K562 (cell line): ENCODE results near the gene ATXN7L2. TPM values are rescaled to one million over a fixed set of nuclear protein-coding genes. Genes with fewer than 3 reads are reported as not detected.
A peak's percentile ranks its signal among the peaks of the same experiment; 100 is the strongest.

Source experiments
- CAMTA2 ChIP-seq: fragments of 250-450 bp; sonication (Bioruptor Pico); conservative IDR thresholded peaks from 2 replicates; pipeline ENCODE4 v1.5.1; 2022
- CCAR2 ChIP-seq: fragments of 200-400 bp; formaldehyde crosslinking; IDR thresholded peaks from 2 replicates; pipeline ENCODE4 v1.6.1; 2017; ENCODE audit warnings: mild to moderate bottlenecking, low read depth, low read length
- CREB5 ChIP-seq: fragments of 250-450 bp; sonication (Bioruptor Pico); IDR thresholded peaks from 2 replicates; pipeline ENCODE4 v1.5.0; 2020; ENCODE audit warnings: mild to moderate bottlenecking
- DDX20 ChIP-seq: fragments of 450-650 bp; IDR thresholded peaks from 2 replicates; pipeline ENCODE4 v1.6.1; 2016; ENCODE audit warnings: missing genetic modification characterization, low read depth, mild to moderate bottlenecking, missing compliant biosample characterization, moderate library complexity
- E2F1 ChIP-seq: sonication (generic); formaldehyde crosslinking; IDR thresholded peaks from 2 replicates; pipeline ENCODE4 v1.8.1; 2023; ENCODE audit warnings: mild to moderate bottlenecking, missing genetic modification reagents, moderate library complexity
- HNRNPUL1 ChIP-seq: fragments of 200-400 bp; formaldehyde crosslinking; IDR thresholded peaks from 2 replicates; pipeline ENCODE4 v1.6.1; 2017; ENCODE audit warnings: low read length
- LEF1 ChIP-seq: fragments of 450-650 bp; IDR thresholded peaks from 2 replicates; pipeline ENCODE4 v1.6.1; 2016; ENCODE audit warnings: mild to moderate bottlenecking
- MCM5 ChIP-seq: fragments of 450-650 bp; IDR thresholded peaks from 2 replicates; pipeline ENCODE4 v1.6.1; 2016; ENCODE audit warnings: low read depth
- MEF2D ChIP-seq: conservative IDR thresholded peaks from 2 replicates; pipeline ENCODE4 v1.6.1; 2016; ENCODE audit warnings: low read depth, missing genetic modification characterization, missing compliant biosample characterization
- NFE2 ChIP-seq: IDR thresholded peaks from 2 replicates; pipeline ENCODE4 v1.6.1; 2014; ENCODE audit warnings: antibody characterized with exemption, low read depth
- OTX1 ChIP-seq: fragments of 450-650 bp; formaldehyde crosslinking; IDR thresholded peaks from 2 replicates; pipeline ENCODE4 v1.4.0; 2022; ENCODE audit warnings: mild to moderate bottlenecking
- PHB2 ChIP-seq: fragments of 450-650 bp; IDR thresholded peaks from 2 replicates; pipeline ENCODE4 v1.6.1; 2017; ENCODE audit warnings: low read depth
- RREB1 ChIP-seq: fragments of 250-450 bp; sonication (Bioruptor Pico); IDR thresholded peaks from 2 replicates; pipeline ENCODE4 v1.4.0; 2020
- SMARCA4 ChIP-seq: fragments of 450-650 bp; IDR thresholded peaks from 2 replicates; pipeline ENCODE4 v1.6.1; 2016
- SRF ChIP-seq, 2 experiments: fragments of 250-450, 450-650 bp in 1 of 2; sonication (Bioruptor Pico) in 1 of 2; sonication (generic) in 1 of 2; formaldehyde crosslinking; IDR thresholded peaks; 2 replicates each; pipeline versions ENCODE4 v1.5.0 to v1.5.1; 2020 to 2022; ENCODE audit warnings: mild to moderate bottlenecking in 1 of 2, missing genetic modification reagents in 1 of 2
- TCFL5 ChIP-seq: fragments of 250-450 bp; sonication (Bioruptor Pico); conservative IDR thresholded peaks from 2 replicates; pipeline ENCODE4 v1.6.1; 2021; ENCODE audit warnings: mild to moderate bottlenecking, moderate library complexity, matching md5 sums
- ZHX1 ChIP-seq: fragments of 150-350 bp; conservative IDR thresholded peaks from 2 replicates; pipeline ENCODE4 v1.6.1; 2014; ENCODE audit warnings: low read length
- ZNF766 ChIP-seq: fragments of 200-800 bp; sonication (Bioruptor generic); conservative IDR thresholded peaks from 2 replicates; pipeline ENCODE4 v1.6.1; 2016; ENCODE audit warnings: missing genetic modification characterization, missing compliant biosample characterization
- polyA plus RNA-seq, 8 experiments: library from polyadenylated mRNA; depleted of rRNA in 4 of 8; stranded (reverse) in 5 of 8; unstranded in 3 of 8; fragments of >200 nt; fragmentation: Nextera tagmentation in 2 of 8; fragmentation: Illumina TruSeq in 1 of 8; extraction: Ambion mirVana in 2 of 8; extraction: Trizol in 1 of 8; gene quantifications; 2 replicates each; pipeline versions ENCODE4 v1.2.1 to v1.2.3, GENCODE V29; 2011 to 2014; ENCODE audit warnings: inconsistent platforms in 1 of 8, missing spikeins in 1 of 8
- total RNA-seq, 7 experiments: library from RNA; depleted of rRNA in 6 of 7; stranded (reverse); fragments of >200 nt in 6 of 7; fragmentation: Illumina TruSeq in 2 of 7; extraction: Trizol in 2 of 7; gene quantifications; 2 replicates each; pipeline versions ENCODE4 v1.2.1 to v1.2.3, GENCODE V29; 2011 to 2021; ENCODE audit warnings: low replicate concordance in 1 of 7

The ATXN7L2 gene
- total and polyA plus RNA-seq, 9 of the 15 experiments (the other 6 are each of a cell fraction or from before 2014, with no cell fraction given): 0.21 to 10.4 (median 5.8) TPM

GRCh38 chr1:109532365-109533136 is 48.8 kb downstream of the ATXN7L2 start (continued):
- TF ChIP-seq RREB1 (CRISPR knock-in tag): no peak
- no peak for TF ChIP-seq CREB5 (CRISPR knock-in tag)
- TF ChIP-seq MEF2D: no peak
- no peak for TF ChIP-seq HNRNPUL1
- no peak for TF ChIP-seq CCAR2
- no peak for TF ChIP-seq NFE2
- TF ChIP-seq TCFL5: no peak
- no peak for TF ChIP-seq PHB2
- TF ChIP-seq MCM5: no peak
- no peak for TF ChIP-seq CAMTA2 (CRISPR knock-in tag)
- no peak for TF ChIP-seq DDX20 (tag)
- 0 out of 2 replicates have a peak, but pooled peaks have one; percentile 21 for TF ChIP-seq E2F1 (CRISPR knock-in tag)
- no peak for TF ChIP-seq ZNF766 (CRISPR knock-in tag)
- 0 out of 2 replicates have a peak, but pooled peaks have one; percentile 38 for TF ChIP-seq SMARCA4
- no peak for TF ChIP-seq OTX1 (CRISPR knock-in tag)
- no peak for TF ChIP-seq LEF1
- TF ChIP-seq SRF (CRISPR knock-in tag; IDR thresholded peaks at IDR 0.05): no peak
- TF ChIP-seq ZHX1: no peak
